H9 (cell line): Measurements from ENCODE around the gene GMEB1. TPM values are rescaled to one million over a fixed set of nuclear protein-coding genes. Genes with fewer than 3 reads are reported as not detected.
"Not testable (repeated sequence)": the region's sequence is repeated elsewhere in the genome, so short reads cannot be mapped to it uniquely, and the experiment has no call there.

Experiments
- DNase-seq: peaks from one replicate; pipeline ENCODE4 v3.0.0-alpha.2; 2017
- H2AFZ ChIP-seq: one replicate; pipeline ENCODE4 v1.6.1; 2013; ENCODE audit warnings: mild to moderate bottlenecking, low read length, control low read depth, moderate library complexity
- H2AK5ac ChIP-seq: 2 replicates; pipeline ENCODE4 v1.6.1; 2013; ENCODE audit warnings: low read length, control low read depth, mixed read lengths; ENCODE audit not compliant: insufficient read length
- H2BK120ac ChIP-seq: one replicate; pipeline ENCODE4 v1.6.1; 2013; ENCODE audit warnings: low read depth, mild to moderate bottlenecking, low read length, control low read depth, inconsistent platforms; ENCODE audit not compliant: poor library complexity, severe bottlenecking
- H2BK12ac ChIP-seq: 2 replicates; pipeline ENCODE4 v1.6.1; 2013; ENCODE audit warnings: low read length, control low read depth, mixed read lengths, low read depth; ENCODE audit not compliant: insufficient read length
- H2BK15ac ChIP-seq: 2 replicates; pipeline ENCODE4 v1.6.1; 2013; ENCODE audit warnings: low read depth, low read length, control low read depth
- H2BK20ac ChIP-seq: one replicate; pipeline ENCODE4 v1.6.1; 2013; ENCODE audit warnings: low read depth, mild to moderate bottlenecking, low read length, control low read depth, inconsistent platforms; ENCODE audit not compliant: poor library complexity, severe bottlenecking
- H2BK5ac ChIP-seq: 2 replicates; pipeline ENCODE4 v1.6.1; 2013; ENCODE audit warnings: low read length, control low read depth, mixed read lengths; ENCODE audit not compliant: insufficient read length
- H3K14ac ChIP-seq: 2 replicates; pipeline ENCODE4 v1.6.1; 2013; ENCODE audit warnings: low read length, control low read depth; ENCODE audit not compliant: insufficient read depth
- H3K18ac ChIP-seq: 2 replicates; pipeline ENCODE4 v1.6.1; 2013; ENCODE audit warnings: low read depth, mild to moderate bottlenecking, mixed read lengths, low read length, control low read depth; ENCODE audit not compliant: insufficient read length
- H3K23ac ChIP-seq: 2 replicates; pipeline ENCODE4 v1.6.1; 2013; ENCODE audit warnings: low read length, control low read depth, mixed read lengths, low read depth; ENCODE audit not compliant: insufficient read length
- H3K23me2 ChIP-seq: 2 replicates; pipeline ENCODE4 v1.6.1; 2013; ENCODE audit warnings: low read depth, mild to moderate bottlenecking, mixed read lengths, low read length, control low read depth; ENCODE audit not compliant: insufficient read length, poor library complexity, severe bottlenecking
- H3K27ac ChIP-seq: 2 replicates; pipeline ENCODE4 v1.5.1; 2013; ENCODE audit warnings: low read length, control low read depth, mixed read lengths, low read depth; ENCODE audit not compliant: insufficient read length
- H3K27me3 ChIP-seq: 2 replicates; pipeline ENCODE4 v1.6.1; 2013; ENCODE audit warnings: low read length, control low read depth, inconsistent platforms; ENCODE audit not compliant: insufficient read depth
- H3K4ac ChIP-seq: 2 replicates; pipeline ENCODE4 v1.6.1; 2013; ENCODE audit warnings: low read depth, mild to moderate bottlenecking, control low read depth, inconsistent platforms, low read length, moderate library complexity
- H3K4me1 ChIP-seq: 2 replicates; pipeline ENCODE4 v1.6.1; 2013; ENCODE audit warnings: low read length, control low read depth, inconsistent platforms; ENCODE audit not compliant: insufficient read depth
- H3K4me2 ChIP-seq: 2 replicates; pipeline ENCODE4 v1.6.1; 2013; ENCODE audit warnings: low read length, control low read depth, mixed read lengths; ENCODE audit not compliant: insufficient read length, insufficient read depth
- H3K56ac ChIP-seq: 2 replicates; pipeline ENCODE4 v1.6.1; 2013; ENCODE audit warnings: low read depth, mild to moderate bottlenecking, mixed read lengths, low read length, control low read depth; ENCODE audit not compliant: insufficient read length
- H3K79me1 ChIP-seq: 2 replicates; pipeline ENCODE4 v1.6.1; 2013; ENCODE audit warnings: low read depth, mild to moderate bottlenecking, moderate library complexity, low read length, control low read depth, inconsistent platforms; ENCODE audit not compliant: insufficient read depth, poor library complexity, severe bottlenecking
- H3K79me2 ChIP-seq: 2 replicates; pipeline ENCODE4 v1.6.1; 2013; ENCODE audit warnings: low read length, control low read depth, inconsistent platforms; ENCODE audit not compliant: insufficient read depth
- H3K9ac ChIP-seq: 2 replicates; pipeline ENCODE4 v1.6.1; 2013; ENCODE audit warnings: low read length, control low read depth, mixed read lengths; ENCODE audit not compliant: insufficient read length; ENCODE audit errors: extremely low read depth
- H3K9me3 ChIP-seq: one replicate; pipeline ENCODE4 v1.6.1; 2013; ENCODE audit warnings: low read depth, low read length, inconsistent platforms; ENCODE audit not compliant: control insufficient read depth
- H3T11ph ChIP-seq: one replicate; pipeline ENCODE4 v1.6.1; 2013; ENCODE audit warnings: mild to moderate bottlenecking, low read length, control low read depth, inconsistent platforms
- H4K20me1 ChIP-seq: one replicate; pipeline ENCODE4 v1.6.1; 2013; ENCODE audit not compliant: control insufficient read depth, insufficient read length, insufficient read depth
- H4K5ac ChIP-seq: 2 replicates; pipeline ENCODE4 v1.6.1; 2013; ENCODE audit warnings: low read depth, mild to moderate bottlenecking, mixed read lengths, low read length, control low read depth; ENCODE audit not compliant: insufficient read length
- H4K8ac ChIP-seq: replicated peaks from 2 replicates; pipeline ENCODE4 v1.6.1; 2013; ENCODE audit warnings: low read length, control low read depth, mixed read lengths, low read depth; ENCODE audit not compliant: insufficient read length
- H4K91ac ChIP-seq: 2 replicates; pipeline ENCODE4 v1.6.1; 2013; ENCODE audit warnings: low read depth, mild to moderate bottlenecking, moderate library complexity, mixed read lengths, low read length, control low read depth; ENCODE audit not compliant: insufficient read length
- H3K27ac Mint-ChIP-seq, 3 experiments: 2 replicates in 2 of 3; 3 replicates in 1 of 3; pipeline ENCODE4 v1.8.0; 2020 to 2021; ENCODE audit warnings: mixed read lengths in 3 of 3, mild to moderate bottlenecking in 1 of 3, moderate library complexity in 1 of 3
- H3K27me3 Mint-ChIP-seq: 2 replicates; pipeline ENCODE4 v1.8.0; 2021; ENCODE audit warnings: low read depth, mild to moderate bottlenecking, moderate library complexity, mixed read lengths
- H3K36me3 Mint-ChIP-seq, 3 experiments: 2 replicates in 2 of 3; 3 replicates in 1 of 3; pipeline ENCODE4 v1.8.0; 2020 to 2021; ENCODE audit warnings: low read depth in 3 of 3, mixed read lengths in 3 of 3; ENCODE audit not compliant: insufficient read depth in 1 of 3
- H3K4me1 Mint-ChIP-seq, 2 experiments: 2 replicates each; pipeline ENCODE4 v1.8.0; 2020; ENCODE audit warnings: mixed read lengths in 2 of 2
- H3K4me3 Mint-ChIP-seq, 2 experiments: 2 replicates in 1 of 2; 3 replicates in 1 of 2; pipeline ENCODE4 v1.8.0; 2020 to 2021; ENCODE audit warnings: mild to moderate bottlenecking in 2 of 2, mixed read lengths in 2 of 2, moderate library complexity in 1 of 2
- H3K9me3 Mint-ChIP-seq, 2 experiments: 2 replicates in 1 of 2; 3 replicates in 1 of 2; pipeline ENCODE4 v1.8.0; 2020; ENCODE audit warnings: mild to moderate bottlenecking in 2 of 2, mixed read lengths in 2 of 2, moderate library complexity in 1 of 2
- WGBS: extraction: QIAGEN DNeasy Blood & Tissue Kit; methylation state at CpG from one replicate; pipeline ENCODE4 v1.1.7; 2013; ENCODE audit warnings: missing lambda C conversion rate, low lambda C conversion rate, mixed read lengths; ENCODE audit not compliant: insufficient read length; ENCODE audit errors: extremely low coverage; 5-methylcytosine and 5-hydroxymethylcytosine counted together
- total RNA-seq: library from RNA; stranded (reverse); gene quantifications from 2 replicates; pipeline ENCODE4 v1.2.1, GENCODE V29; 2021

Gene GMEB1
- total RNA-seq, 1 experiment from 2014 or later = 17.0 TPM

- H3K27me3 Mint-ChIP-seq, H3K9me3 Mint-ChIP-seq, H2AK5ac ChIP-seq, H3K4me3 Mint-ChIP-seq, H3K14ac ChIP-seq, H4K91ac ChIP-seq, H2BK12ac ChIP-seq, H3K23ac ChIP-seq, H3K27ac ChIP-seq, H2AFZ ChIP-seq, H2BK20ac ChIP-seq, H2BK15ac ChIP-seq, H3K27ac Mint-ChIP-seq, H3K56ac ChIP-seq, H3K18ac ChIP-seq, H3K4ac ChIP-seq, H4K8ac ChIP-seq, H3K36me3 Mint-ChIP-seq, H3K79me1 ChIP-seq, H2BK120ac ChIP-seq, H3K9me3 ChIP-seq, H3K9ac ChIP-seq, H3K4me1 ChIP-seq, H3K27me3 ChIP-seq, H4K5ac ChIP-seq, H3K79me2 ChIP-seq, DNase-seq, H3T11ph ChIP-seq, H3K4me2 ChIP-seq, H4K20me1 ChIP-seq, H3K23me2 ChIP-seq, H2BK5ac ChIP-seq: not testable (repeated sequence)
- H3K4me1 Mint-ChIP-seq = peaks cover 10 to 16% of the 10 kb centered on the region in 2 experiments
- no CpG with 5 or more reads among the region's 5 CpGs for WGBS
These were observed 56.8 kb downstream of the GMEB1 start for GRCh38 chr1:28725365-28725764.
